Keratinocyte (primary cell): ENCODE measurements around the gene SLC12A3. TPM values are rescaled to one million over a fixed set of nuclear protein-coding genes. Genes with fewer than 3 reads are reported as not detected.

ENCODE experiments used
- DNase-seq: peaks from one replicate; pipeline ENCODE4 v3.0.0-alpha.2; 2011; ENCODE audit warnings: low read depth, missing footprints, low spot score
- FAIRE-seq: peaks from 2 replicates; lab custom pipeline; 2011; peaks lifted over from hg19 to GRCh38; lab: Jason Lieb, UNC
- H2AFZ ChIP-seq: 2 replicates; pipeline ENCODE4 v1.6.0; 2012; ENCODE audit warnings: low read length, control low read depth, inconsistent platforms; ENCODE audit not compliant: control insufficient read depth
- H3K27ac ChIP-seq: 2 replicates; pipeline ENCODE4 v1.5.1; 2011; ENCODE audit warnings: low read length; ENCODE audit not compliant: control insufficient read depth, insufficient read depth
- H3K27me3 ChIP-seq: 3 replicates; pipeline ENCODE4 v1.6.0; 2011; ENCODE audit warnings: low read length; ENCODE audit not compliant: control insufficient read depth, insufficient read depth; ENCODE audit errors: extremely low read depth
- H3K36me3 ChIP-seq, 2 experiments: 2 replicates in 1 of 2; 3 replicates in 1 of 2; pipeline ENCODE4 v1.5.1; 2011; ENCODE audit warnings: low read length in 2 of 2, mild to moderate bottlenecking in 1 of 2; ENCODE audit not compliant: control insufficient read depth in 2 of 2, insufficient read depth in 2 of 2; ENCODE audit errors: extremely low read depth in 1 of 2
- H3K4me1 ChIP-seq: 3 replicates; pipeline ENCODE4 v1.5.1; 2011; ENCODE audit warnings: low read length; ENCODE audit not compliant: control insufficient read depth, insufficient read depth; ENCODE audit errors: extremely low read depth
- H3K4me2 ChIP-seq: 3 replicates; pipeline ENCODE4 v1.6.0; 2011; ENCODE audit warnings: low read depth, low read length; ENCODE audit not compliant: control insufficient read depth, insufficient read depth; ENCODE audit errors: extremely low read depth
- H3K4me3 ChIP-seq, 3 experiments: fragments of 200-600 bp in 1 of 3; sonication (generic) in 1 of 3; 2 replicates in 2 of 3; 3 replicates in 1 of 3; pipeline ENCODE4 v1.5.1; 2011 to 2016; ENCODE audit warnings: low read length in 3 of 3, mild to moderate bottlenecking in 3 of 3, control low read depth in 2 of 3, inconsistent platforms in 1 of 3, low read depth in 1 of 3, mixed read lengths in 1 of 3, mixed run types in 1 of 3, moderate library complexity in 1 of 3; ENCODE audit not compliant: control insufficient read depth in 2 of 3, insufficient read depth in 2 of 3; ENCODE audit errors: extremely low read depth in 1 of 3
- H3K79me2 ChIP-seq: 2 replicates; pipeline ENCODE4 v1.6.0; 2012; ENCODE audit warnings: low read length; ENCODE audit not compliant: control insufficient read depth, insufficient read depth
- H3K9ac ChIP-seq: 3 replicates; pipeline ENCODE4 v1.6.0; 2011; ENCODE audit warnings: low read length; ENCODE audit not compliant: control insufficient read depth, insufficient read depth; ENCODE audit errors: extremely low read depth
- H3K9me1 ChIP-seq: 3 replicates; pipeline ENCODE4 v1.6.0; 2011; ENCODE audit warnings: low read length; ENCODE audit not compliant: control insufficient read depth, insufficient read depth; ENCODE audit errors: extremely low read depth
- H3K9me3 ChIP-seq: 2 replicates; pipeline ENCODE4 v1.5.1; 2012; ENCODE audit warnings: low read depth, low read length; ENCODE audit not compliant: control insufficient read depth
- H4K20me1 ChIP-seq: 3 replicates; pipeline ENCODE4 v1.6.0; 2011; ENCODE audit warnings: low read length; ENCODE audit not compliant: control insufficient read depth, insufficient read depth; ENCODE audit errors: extremely low read depth
- EZH2 ChIP-seq: IDR thresholded peaks from one replicate; pipeline ENCODE4 v1.6.1; 2012; ENCODE audit warnings: inconsistent platforms, mild to moderate bottlenecking, low read length, moderate library complexity
- dilution Hi-C: fragments of 300-500 bp; cut with MboI; formaldehyde crosslinking; loops from one replicate; pipeline ENCODE4 v1.7.0; 2020; ENCODE audit warnings: low sequenced_read_pairs; ENCODE audit not compliant: extremely low pct_ligation_motif_present
- polyA plus RNA-seq, 5 experiments: library from polyadenylated mRNA; depleted of rRNA in 3 of 5; stranded (reverse) in 3 of 5; stranded (forward) in 1 of 5; unstranded in 1 of 5; fragments of >200 nt; gene quantifications; 1 replicate in 1 of 5; 2 replicates in 3 of 5; 3 replicates in 1 of 5; pipeline versions ENCODE4 v1.2.1 to v1.2.3, GENCODE V29; 2011 to 2012; ENCODE audit warnings: missing spikeins in 2 of 5, low read depth in 1 of 5, low replicate concordance in 1 of 5
- TF ChIP-seq, protein P1 (sequence below), 3 experiments: IDR thresholded peaks in 1 of 3; conservative IDR thresholded peaks in 1 of 3; optimal IDR thresholded peaks in 1 of 3; 2 replicates in 2 of 3; 3 replicates in 1 of 3; pipeline versions ENCODE3 to v1.5.1; 2011; ENCODE audit warnings: low read length in 3 of 3, mild to moderate bottlenecking in 3 of 3, moderate library complexity in 2 of 3, control low read depth in 1 of 3, inconsistent platforms in 1 of 3; ENCODE audit not compliant: insufficient read depth in 2 of 3; ENCODE audit errors: extremely low read depth in 1 of 3

The SLC12A3 gene
- polyA plus RNA-seq, 1 donor (not counting 4 experiments of a cell fraction or from before 2014, with no cell fraction given): not detected

- Histone ChIP-seq H3K27ac (no peak overlapping the region), H4K20me1 (no peaks in the 10 kb centered on the region), H3K9ac (no peak overlapping the region), H2AFZ (no peak overlapping the region), H3K79me2 (no peaks in the 10 kb centered on the region), H3K9me1 (no peaks in the 10 kb centered on the region), H3K36me3 (peaks cover 33 to 49% of the 10 kb centered on the region in 2 experiments), H3K4me1 (peaks cover 12% of the 10 kb centered on the region), H3K27me3 (no peaks in the 10 kb centered on the region), H3K9me3 (no peaks in the 10 kb centered on the region), H3K4me2 (no peak overlapping the region), H3K4me3 (no peak overlapping the region)
- no peak for DNase-seq
- dilution Hi-C loops: no loop called here
- no peak for FAIRE-seq
- TF ChIP-seq EZH2: no peak
- TF ChIP-seq, protein P1, sequence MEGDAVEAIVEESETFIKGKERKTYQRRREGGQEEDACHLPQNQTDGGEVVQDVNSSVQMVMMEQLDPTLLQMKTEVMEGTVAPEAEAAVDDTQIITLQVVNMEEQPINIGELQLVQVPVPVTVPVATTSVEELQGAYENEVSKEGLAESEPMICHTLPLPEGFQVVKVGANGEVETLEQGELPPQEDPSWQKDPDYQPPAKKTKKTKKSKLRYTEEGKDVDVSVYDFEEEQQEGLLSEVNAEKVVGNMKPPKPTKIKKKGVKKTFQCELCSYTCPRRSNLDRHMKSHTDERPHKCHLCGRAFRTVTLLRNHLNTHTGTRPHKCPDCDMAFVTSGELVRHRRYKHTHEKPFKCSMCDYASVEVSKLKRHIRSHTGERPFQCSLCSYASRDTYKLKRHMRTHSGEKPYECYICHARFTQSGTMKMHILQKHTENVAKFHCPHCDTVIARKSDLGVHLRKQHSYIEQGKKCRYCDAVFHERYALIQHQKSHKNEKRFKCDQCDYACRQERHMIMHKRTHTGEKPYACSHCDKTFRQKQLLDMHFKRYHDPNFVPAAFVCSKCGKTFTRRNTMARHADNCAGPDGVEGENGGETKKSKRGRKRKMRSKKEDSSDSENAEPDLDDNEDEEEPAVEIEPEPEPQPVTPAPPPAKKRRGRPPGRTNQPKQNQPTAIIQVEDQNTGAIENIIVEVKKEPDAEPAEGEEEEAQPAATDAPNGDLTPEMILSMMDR (optimal IDR thresholded peaks at IDR 0.05 in 1 of 3, IDR thresholded peaks at IDR 0.05 in 1 of 3, conservative IDR thresholded peaks at IDR 0.05 in 1 of 3; ENCODE audit: extremely low read depth in 1 of 3, insufficient read depth in 2 of 3, low read length in 3 of 3): no peak
Observed at GRCh38 chr16:56835320-56835719, 29.7 kb upstream of the SLC12A3 start.

- Histone ChIP-seq H3K27ac (no peak overlapping the region), H3K4me3 (no peak overlapping the region), H3K4me2 (no peak overlapping the region), H4K20me1 (no peaks in the 10 kb centered on the region), H3K36me3 (peaks cover 33 to 56% of the 10 kb centered on the region in 2 experiments), H3K4me1 (peaks cover 12% of the 10 kb centered on the region), H2AFZ (no peak overlapping the region), H3K9me1 (no peaks in the 10 kb centered on the region), H3K27me3 (no peaks in the 10 kb centered on the region), H3K9ac (no peak overlapping the region), H3K79me2 (no peaks in the 10 kb centered on the region), H3K9me3 (no peaks in the 10 kb centered on the region)
- dilution Hi-C loops: no loop called here
- DNase-seq (no peak), FAIRE-seq (no peak)
- no peak for TF ChIP-seq EZH2
- TF ChIP-seq, protein P1 (optimal IDR thresholded peaks at IDR 0.05 in 1 of 3, IDR thresholded peaks at IDR 0.05 in 1 of 3, conservative IDR thresholded peaks at IDR 0.05 in 1 of 3; ENCODE audit: extremely low read depth in 1 of 3, insufficient read depth in 2 of 3, low read length in 3 of 3): no peak
Observed at GRCh38 chr16:56836410-56837230, 28.4 kb upstream of the SLC12A3 start.
